ENCODE data around the gene CRISP2. TPM values are rescaled to one million over a fixed set of nuclear protein-coding genes. Genes with fewer than 3 reads are reported as not detected.
"Not testable (repeated sequence)": the region's sequence is repeated elsewhere in the genome, so short reads cannot be mapped to it uniquely, and the experiment has no call there.

CRISP2 gene
- total and polyA plus RNA-seq, 5 donors from 2014 or later, result not detected

DNA sequence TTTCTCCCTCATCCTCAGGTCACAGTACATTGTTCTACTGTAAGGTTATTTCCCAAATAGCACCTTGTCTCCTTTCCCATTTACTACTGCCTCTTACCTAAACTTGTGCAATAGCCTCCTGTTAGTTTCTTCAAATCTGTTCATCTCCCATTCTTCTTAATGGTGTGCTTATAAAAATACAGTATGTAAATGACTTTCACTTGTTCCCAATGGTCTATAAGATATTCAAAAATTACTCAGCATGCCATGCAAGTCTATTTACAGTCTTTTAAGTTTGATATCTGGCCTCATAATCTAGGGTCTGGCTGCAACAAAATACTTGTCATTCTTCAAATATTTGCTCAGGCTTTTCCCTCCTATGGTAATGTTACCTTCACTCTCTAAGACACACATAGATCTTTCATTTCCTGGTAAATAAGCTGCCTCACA lies 45.2 kb downstream of the CRISP2 start:
- H3K4me3 Mint-ChIP-seq, result no peak overlapping the region
- H3K4me1 Mint-ChIP-seq, result no peaks in the 10 kb centered on the region
- H3K27me3 ChIP-seq (ENCODE audit: control insufficient read depth, insufficient read depth, low read length), result no peaks in the 10 kb centered on the region
- H3K4me3 ChIP-seq (ENCODE audit: low read depth, low read length), result no peak overlapping the region
- peaks cover 0 to 8% (median 3%) of the 10 kb centered on the region in 7 donors for H3K9me3 Mint-ChIP-seq
- H3K36me3 Mint-ChIP-seq, result no peaks in the 10 kb centered on the region
- no peaks in the 10 kb centered on the region for H3K27me3 Mint-ChIP-seq
- H3K9me3 ChIP-seq (ENCODE audit: control insufficient read depth in 2 of 2, low read length in 2 of 2), result no peaks in the 10 kb centered on the region
- H3K27ac Mint-ChIP-seq, result no peak overlapping the region
- DNase-seq, result no peak
- no peak overlapping the region for H3K27ac ChIP-seq (ENCODE audit: insufficient read depth, low read length, poor library complexity, severe bottlenecking)
- no peaks in the 10 kb centered on the region for H3K36me3 ChIP-seq (ENCODE audit: control insufficient read depth, insufficient read depth, low read length)
- H3K4me1 ChIP-seq (ENCODE audit: control insufficient read depth, insufficient read depth, low read length, poor library complexity, severe bottlenecking), result no peaks in the 10 kb centered on the region
- no peak for ATAC-seq (ENCODE audit: low read depth in 2 of 2)

DNA sequence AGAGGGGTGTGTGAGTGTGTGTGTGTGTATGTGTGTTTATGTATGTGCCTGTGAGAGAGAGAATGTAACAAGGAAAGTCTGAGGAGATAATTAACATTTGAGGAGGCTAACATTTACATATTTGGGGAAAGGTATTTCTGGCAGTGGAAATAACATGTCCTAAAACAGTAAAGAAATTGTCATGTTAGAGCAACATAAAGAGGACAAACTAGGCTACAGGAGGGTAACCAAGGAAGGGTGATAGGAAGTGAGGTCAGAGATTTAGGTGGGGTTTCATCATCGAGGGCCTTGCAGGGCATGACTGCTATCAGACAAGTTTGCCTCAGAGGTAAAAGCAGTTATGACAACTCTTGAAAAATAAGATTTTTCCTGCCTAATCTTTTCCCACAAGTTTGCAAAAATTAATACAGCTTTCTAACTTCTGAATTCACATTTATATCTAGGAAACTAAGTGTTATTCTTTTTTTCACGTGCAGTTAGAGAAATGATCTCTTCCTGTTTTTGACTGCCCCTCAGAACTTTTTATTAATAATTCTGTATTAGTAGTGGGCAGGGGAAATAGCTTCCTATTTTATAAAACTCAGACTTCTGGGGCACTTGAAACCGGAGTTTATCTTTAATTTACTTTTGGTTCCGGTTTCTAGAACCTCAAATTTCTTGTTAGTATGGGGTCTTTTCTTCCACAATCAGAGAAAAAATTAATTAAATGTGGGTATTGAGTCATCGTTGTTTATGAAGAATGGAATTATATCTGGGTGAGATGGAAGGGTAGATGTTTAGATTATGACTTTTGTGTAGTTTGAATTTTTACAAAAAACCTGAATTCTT lies 46.2 kb downstream of the CRISP2 start:
- H3K4me3 Mint-ChIP-seq, result no peak overlapping the region
- H3K27ac Mint-ChIP-seq, result no peak overlapping the region
- Histone ChIP-seq H3K27ac (ENCODE audit: insufficient read depth, low read length, poor library complexity, severe bottlenecking) (no peak overlapping the region), H3K4me3 (ENCODE audit: low read depth, low read length) (no peak overlapping the region), H3K9me3 (ENCODE audit: control insufficient read depth in 2 of 2, low read length in 2 of 2) (no peaks in the 10 kb centered on the region), H3K4me1 (ENCODE audit: control insufficient read depth, insufficient read depth, low read length, poor library complexity, severe bottlenecking) (no peaks in the 10 kb centered on the region), H3K27me3 (ENCODE audit: control insufficient read depth, insufficient read depth, low read length) (no peaks in the 10 kb centered on the region), H3K36me3 (ENCODE audit: control insufficient read depth, insufficient read depth, low read length) (no peaks in the 10 kb centered on the region)
- ATAC-seq (ENCODE audit: low read depth in 2 of 2) (no peak), DNase-seq (no peak)
- no peaks in the 10 kb centered on the region for H3K36me3 Mint-ChIP-seq
- no peaks in the 10 kb centered on the region for H3K27me3 Mint-ChIP-seq
- H3K9me3 Mint-ChIP-seq, result peaks cover 0 to 8% (median 3%) of the 10 kb centered on the region in 7 donors
- H3K4me1 Mint-ChIP-seq, result no peaks in the 10 kb centered on the region

DNA sequence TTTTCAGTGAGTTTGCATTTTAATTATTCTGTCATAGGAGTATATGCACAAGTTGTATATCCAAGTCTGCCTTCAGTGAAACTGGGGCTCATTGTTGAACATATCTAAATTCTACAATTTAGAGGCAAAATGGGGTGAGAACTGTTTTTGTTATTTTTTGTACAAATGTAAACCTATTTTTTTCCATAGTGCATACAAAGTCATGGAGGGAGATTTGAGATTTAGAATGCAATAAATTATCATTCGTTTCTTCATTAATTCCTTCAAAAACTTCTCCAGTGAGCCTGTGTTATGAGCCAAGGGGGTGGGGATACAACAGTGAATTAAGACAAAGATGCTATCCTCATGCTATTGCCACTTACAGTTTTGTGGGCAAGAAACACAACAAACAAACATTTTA lies 46.9 kb downstream of the CRISP2 start:
- Histone ChIP-seq H3K4me1 (ENCODE audit: control insufficient read depth, insufficient read depth, low read length, poor library complexity, severe bottlenecking) (no peaks in the 10 kb centered on the region), H3K36me3 (ENCODE audit: control insufficient read depth, insufficient read depth, low read length) (no peaks in the 10 kb centered on the region), H3K9me3 (ENCODE audit: control insufficient read depth in 2 of 2, low read length in 2 of 2) (no peaks in the 10 kb centered on the region), H3K27me3 (ENCODE audit: control insufficient read depth, insufficient read depth, low read length) (no peaks in the 10 kb centered on the region), H3K27ac (ENCODE audit: insufficient read depth, low read length, poor library complexity, severe bottlenecking) (no peak overlapping the region), H3K4me3 (ENCODE audit: low read depth, low read length) (no peak overlapping the region)
- no peak overlapping the region for H3K4me3 Mint-ChIP-seq
- H3K36me3 Mint-ChIP-seq, result no peaks in the 10 kb centered on the region
- ATAC-seq (ENCODE audit: low read depth in 2 of 2) (no peak), DNase-seq (no peak)
- peaks cover 0 to 9% (median under 1%) of the 10 kb centered on the region in 7 donors for H3K9me3 Mint-ChIP-seq
- H3K4me1 Mint-ChIP-seq, result no peaks in the 10 kb centered on the region
- H3K27ac Mint-ChIP-seq, result no peak overlapping the region
- H3K27me3 Mint-ChIP-seq, result no peaks in the 10 kb centered on the region

DNA sequence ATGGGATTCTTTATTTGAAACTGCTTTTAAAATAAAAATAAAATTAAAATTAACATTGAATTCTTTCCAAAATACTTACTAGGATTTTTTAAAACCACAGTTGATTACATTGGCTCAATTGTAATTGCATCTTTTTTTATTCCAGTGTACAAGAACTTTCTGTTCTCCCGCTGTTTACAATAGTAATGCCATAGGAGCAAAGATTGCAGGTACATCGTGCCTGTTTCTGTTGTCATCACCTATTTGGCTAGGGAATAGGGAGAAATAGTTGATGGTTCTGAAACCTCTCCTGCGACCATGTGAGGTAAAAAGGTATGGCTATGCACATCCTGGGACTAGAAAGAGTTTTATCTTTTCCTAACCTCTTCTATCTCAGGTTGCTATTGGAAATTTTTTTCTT lies 48.5 kb downstream of the CRISP2 start:
- Histone ChIP-seq H3K36me3 (ENCODE audit: control insufficient read depth, insufficient read depth, low read length) (no peaks in the 10 kb centered on the region), H3K4me1 (ENCODE audit: control insufficient read depth, insufficient read depth, low read length, poor library complexity, severe bottlenecking) (no peaks in the 10 kb centered on the region), H3K27ac (ENCODE audit: insufficient read depth, low read length, poor library complexity, severe bottlenecking) (no peak overlapping the region), H3K9me3 (ENCODE audit: control insufficient read depth in 2 of 2, low read length in 2 of 2) (no peaks in the 10 kb centered on the region), H3K27me3 (ENCODE audit: control insufficient read depth, insufficient read depth, low read length) (no peaks in the 10 kb centered on the region), H3K4me3 (ENCODE audit: low read depth, low read length) (no peak overlapping the region)
- H3K4me3 Mint-ChIP-seq, result no peak overlapping the region
- no peaks in the 10 kb centered on the region for H3K27me3 Mint-ChIP-seq
- peaks cover 0 to 10% (median 0%) of the 10 kb centered on the region in 7 donors for H3K9me3 Mint-ChIP-seq
- no peaks in the 10 kb centered on the region for H3K36me3 Mint-ChIP-seq
- no peaks in the 10 kb centered on the region for H3K4me1 Mint-ChIP-seq
- ATAC-seq (ENCODE audit: low read depth in 2 of 2) (no peak), DNase-seq (no peak)
- no peak overlapping the region for H3K27ac Mint-ChIP-seq

DNA sequence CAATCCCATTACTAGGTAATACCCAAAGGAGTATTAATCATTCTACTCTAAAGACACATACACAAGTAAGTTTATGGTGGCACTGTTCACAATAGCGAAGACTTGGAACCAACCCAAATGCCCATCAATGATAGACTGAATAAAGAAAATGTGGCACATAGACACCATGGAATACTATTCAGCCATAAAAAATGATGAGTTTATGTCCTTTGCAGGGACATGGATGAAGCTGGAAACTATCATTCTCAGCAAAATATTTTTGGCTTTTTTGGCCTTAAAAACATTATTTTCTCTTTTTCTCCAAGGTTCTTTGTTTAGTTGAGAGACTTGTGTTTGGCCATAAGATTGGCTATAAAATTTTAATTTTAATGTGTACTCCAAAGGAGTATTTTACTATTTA lies 49.3 kb downstream of the CRISP2 start:
- H3K4me3 ChIP-seq (ENCODE audit: low read depth, low read length), result not testable (repeated sequence)

DNA sequence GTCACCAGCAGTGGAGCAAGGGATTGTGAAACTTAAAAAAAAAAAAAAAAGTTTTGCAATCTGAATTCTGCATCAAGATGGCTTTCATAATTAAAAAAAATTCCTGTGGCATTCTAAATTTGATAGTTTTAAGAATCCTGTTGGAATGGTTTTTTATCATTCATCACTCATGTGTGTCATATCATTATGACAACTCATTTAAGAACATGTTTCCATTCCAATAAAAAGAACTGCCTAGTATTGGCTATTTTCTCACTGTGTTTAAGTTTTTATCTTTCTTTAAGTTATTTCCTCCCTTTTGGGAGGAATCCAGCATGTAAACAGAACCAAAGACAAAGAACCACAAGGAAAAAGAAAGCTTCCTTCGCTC lies 50.5 kb downstream of the CRISP2 start:
- H3K4me1 Mint-ChIP-seq, result no peaks in the 10 kb centered on the region
- no peak overlapping the region for H3K27ac ChIP-seq (ENCODE audit: insufficient read depth, low read length, poor library complexity, severe bottlenecking)
- ATAC-seq (ENCODE audit: low read depth in 2 of 2) (no peak), DNase-seq (no peak)
- H3K27me3 Mint-ChIP-seq, result no peaks in the 10 kb centered on the region
- no peak overlapping the region for H3K4me3 ChIP-seq (ENCODE audit: low read depth, low read length)
- H3K4me3 Mint-ChIP-seq, result no peak overlapping the region
- no peaks in the 10 kb centered on the region for H3K36me3 Mint-ChIP-seq
- H3K9me3 ChIP-seq (ENCODE audit: control insufficient read depth in 2 of 2, low read length in 2 of 2), result no peaks in the 10 kb centered on the region
- H3K36me3 ChIP-seq (ENCODE audit: control insufficient read depth, insufficient read depth, low read length), result no peaks in the 10 kb centered on the region
- H3K27me3 ChIP-seq (ENCODE audit: control insufficient read depth, insufficient read depth, low read length), result no peaks in the 10 kb centered on the region
- no peaks in the 10 kb centered on the region for H3K4me1 ChIP-seq (ENCODE audit: control insufficient read depth, insufficient read depth, low read length, poor library complexity, severe bottlenecking)
- no peak overlapping the region for H3K27ac Mint-ChIP-seq
- peaks cover 0 to 10% (median 1%) of the 10 kb centered on the region in 7 donors for H3K9me3 Mint-ChIP-seq

More for the DNA sequence above, 49.3 kb downstream of the CRISP2 start:
- not testable (repeated sequence) for ATAC-seq (ENCODE audit: low read depth in 2 of 2); H3K36me3 ChIP-seq (ENCODE audit: control insufficient read depth, insufficient read depth, low read length); H3K27me3 Mint-ChIP-seq; H3K4me3 Mint-ChIP-seq; H3K27ac Mint-ChIP-seq; H3K27me3 ChIP-seq (ENCODE audit: control insufficient read depth, insufficient read depth, low read length); H3K27ac ChIP-seq (ENCODE audit: insufficient read depth, low read length, poor library complexity, severe bottlenecking); H3K36me3 Mint-ChIP-seq; DNase-seq; H3K4me1 Mint-ChIP-seq; H3K9me3 ChIP-seq (ENCODE audit: control insufficient read depth in 2 of 2, low read length in 2 of 2); H3K9me3 Mint-ChIP-seq; H3K4me1 ChIP-seq (ENCODE audit: control insufficient read depth, insufficient read depth, low read length, poor library complexity, severe bottlenecking)

DNA sequence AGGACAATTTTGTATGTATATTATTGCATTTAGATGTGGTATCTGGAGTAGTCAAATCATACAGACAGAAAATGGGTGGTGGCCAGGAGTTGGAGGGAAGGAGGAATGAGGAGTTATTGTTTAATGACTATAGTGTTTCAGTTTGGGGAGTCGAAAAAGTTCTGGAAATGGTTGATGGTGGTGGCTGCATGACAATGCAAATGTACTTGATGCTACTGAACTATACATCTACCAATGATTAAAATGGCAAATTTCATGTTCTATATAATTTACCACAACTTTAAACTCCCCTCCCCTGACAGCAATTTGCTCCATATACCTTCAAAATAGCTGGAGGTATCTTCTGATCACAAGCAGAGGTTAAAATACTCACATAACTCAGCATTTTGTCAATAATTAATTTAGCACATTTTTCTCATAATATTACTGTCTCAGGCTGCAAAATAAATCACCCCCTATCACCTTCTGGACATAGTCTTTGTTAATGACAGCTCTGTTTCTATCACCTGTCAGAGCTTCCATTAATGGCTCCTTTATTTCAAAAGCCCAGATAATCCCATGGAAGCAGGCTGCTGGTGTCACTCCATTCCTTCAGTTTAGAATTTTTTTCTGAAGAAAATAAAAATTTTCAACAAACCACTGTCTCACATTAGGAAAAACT lies 51.0 kb downstream of the CRISP2 start:
- no peak for ATAC-seq (ENCODE audit: low read depth in 2 of 2)
- no peak overlapping the region for H3K27ac ChIP-seq (ENCODE audit: insufficient read depth, low read length, poor library complexity, severe bottlenecking)
- Mint-ChIP-seq H3K36me3 (no peaks in the 10 kb centered on the region), H3K9me3 (peaks cover 0 to 10% (median 1%) of the 10 kb centered on the region in 7 donors), H3K4me1 (no peaks in the 10 kb centered on the region), H3K27ac (no peak overlapping the region), H3K27me3 (no peaks in the 10 kb centered on the region), H3K4me3 (no peak overlapping the region)
- no peaks in the 10 kb centered on the region for H3K27me3 ChIP-seq (ENCODE audit: control insufficient read depth, insufficient read depth, low read length)
- DNase-seq, result no peak
- no peak overlapping the region for H3K4me3 ChIP-seq (ENCODE audit: low read depth, low read length)
- no peaks in the 10 kb centered on the region for H3K36me3 ChIP-seq (ENCODE audit: control insufficient read depth, insufficient read depth, low read length)
- no peaks in the 10 kb centered on the region for H3K9me3 ChIP-seq (ENCODE audit: control insufficient read depth in 2 of 2, low read length in 2 of 2)
- no peaks in the 10 kb centered on the region for H3K4me1 ChIP-seq (ENCODE audit: control insufficient read depth, insufficient read depth, low read length, poor library complexity, severe bottlenecking)

DNA sequence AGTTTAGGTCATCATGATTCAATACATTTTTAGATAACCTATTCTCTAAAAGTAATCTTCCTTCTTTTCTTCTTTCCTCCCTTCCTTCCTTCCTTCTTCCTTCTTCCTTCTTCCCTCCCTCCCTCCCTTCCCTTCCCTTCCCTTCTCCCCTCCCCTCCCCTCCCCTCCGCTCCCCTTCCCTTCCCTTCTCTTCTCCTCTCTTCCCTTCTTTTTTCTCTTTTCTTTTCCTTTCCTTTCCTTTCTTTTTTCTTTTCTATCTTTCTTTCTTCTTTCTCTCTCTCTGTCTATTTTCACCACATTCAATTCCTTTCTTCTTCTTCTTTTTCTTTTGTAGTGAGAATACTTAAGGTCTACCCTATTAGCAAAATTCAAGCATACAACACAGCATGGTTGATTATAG lies 59.4 kb downstream of the CRISP2 start:
- Histone ChIP-seq H3K27me3 (ENCODE audit: control insufficient read depth, insufficient read depth, low read length) (no peaks in the 10 kb centered on the region), H3K4me1 (ENCODE audit: control insufficient read depth, insufficient read depth, low read length, poor library complexity, severe bottlenecking) (no peaks in the 10 kb centered on the region), H3K9me3 (ENCODE audit: control insufficient read depth in 2 of 2, low read length in 2 of 2) (no peaks in the 10 kb centered on the region), H3K36me3 (ENCODE audit: control insufficient read depth, insufficient read depth, low read length) (no peaks in the 10 kb centered on the region), H3K4me3 (ENCODE audit: low read depth, low read length) (no peak overlapping the region), H3K27ac (ENCODE audit: insufficient read depth, low read length, poor library complexity, severe bottlenecking) (no peak overlapping the region)
- Mint-ChIP-seq H3K36me3 (no peaks in the 10 kb centered on the region), H3K9me3 (peaks cover 0 to 2% (median 0%) of the 10 kb centered on the region in 7 donors), H3K27me3 (peaks cover 4% of the 10 kb centered on the region), H3K4me1 (no peaks in the 10 kb centered on the region), H3K4me3 (no peak overlapping the region), H3K27ac (no peak overlapping the region)
- DNase-seq (no peak), ATAC-seq (ENCODE audit: low read depth in 2 of 2) (no peak)

Data from CD4-positive, CD25-positive, alpha-beta regulatory T cell (primary cell).